Transverse colon (tissue), 3 donors: ENCODE data around the gene RCL1.
"Not testable (repeated sequence)": the region's sequence is repeated elsewhere in the genome, so short reads cannot be mapped to it uniquely, and the experiment has no call there.

ENCODE experiments used
- POLR2A ChIP-seq: fragments of 450-650 bp; IDR thresholded peaks from one replicate; pipeline ENCODE4 v1.6.1; 2016; ENCODE audit warnings: antibody characterized with exemption, mild to moderate bottlenecking, moderate library complexity
- TF ChIP-seq, protein P1 (sequence below), 5 experiments: fragments of 200-600 bp in 3 of 5; fragments of 450-650 bp in 2 of 5; sonication (generic) in 3 of 5; IDR thresholded peaks; 1 replicate in 2 of 5; 2 replicates in 3 of 5; pipeline ENCODE4 v1.5.1; 2016 to 2017; ENCODE audit warnings: antibody characterized with exemption in 5 of 5, inconsistent platforms in 3 of 5, mild to moderate bottlenecking in 2 of 5, moderate library complexity in 1 of 5

DNA sequence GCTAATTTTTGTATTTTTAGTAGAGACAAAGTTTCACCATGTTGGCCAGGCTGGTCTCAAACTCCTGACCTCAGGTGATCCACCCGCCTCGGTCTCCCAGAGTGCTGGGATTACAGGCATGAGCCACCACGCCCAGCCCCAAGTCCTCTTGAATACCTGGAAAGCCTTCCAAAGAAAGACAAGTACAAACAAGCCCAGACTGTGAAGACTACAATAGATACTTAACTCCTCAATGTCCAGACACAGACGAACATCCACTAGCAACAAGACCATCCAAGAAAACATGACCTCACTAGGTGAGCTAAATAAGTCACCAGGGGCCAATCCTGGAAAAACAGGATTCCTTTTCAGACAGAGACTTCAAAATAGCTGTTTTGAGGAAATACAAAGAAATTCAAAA, 9.6 kb upstream of the RCL1 start:
- TF ChIP-seq, protein P1, sequence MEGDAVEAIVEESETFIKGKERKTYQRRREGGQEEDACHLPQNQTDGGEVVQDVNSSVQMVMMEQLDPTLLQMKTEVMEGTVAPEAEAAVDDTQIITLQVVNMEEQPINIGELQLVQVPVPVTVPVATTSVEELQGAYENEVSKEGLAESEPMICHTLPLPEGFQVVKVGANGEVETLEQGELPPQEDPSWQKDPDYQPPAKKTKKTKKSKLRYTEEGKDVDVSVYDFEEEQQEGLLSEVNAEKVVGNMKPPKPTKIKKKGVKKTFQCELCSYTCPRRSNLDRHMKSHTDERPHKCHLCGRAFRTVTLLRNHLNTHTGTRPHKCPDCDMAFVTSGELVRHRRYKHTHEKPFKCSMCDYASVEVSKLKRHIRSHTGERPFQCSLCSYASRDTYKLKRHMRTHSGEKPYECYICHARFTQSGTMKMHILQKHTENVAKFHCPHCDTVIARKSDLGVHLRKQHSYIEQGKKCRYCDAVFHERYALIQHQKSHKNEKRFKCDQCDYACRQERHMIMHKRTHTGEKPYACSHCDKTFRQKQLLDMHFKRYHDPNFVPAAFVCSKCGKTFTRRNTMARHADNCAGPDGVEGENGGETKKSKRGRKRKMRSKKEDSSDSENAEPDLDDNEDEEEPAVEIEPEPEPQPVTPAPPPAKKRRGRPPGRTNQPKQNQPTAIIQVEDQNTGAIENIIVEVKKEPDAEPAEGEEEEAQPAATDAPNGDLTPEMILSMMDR (IDR thresholded peaks at IDR 0.05), result not testable (repeated sequence)
- TF ChIP-seq POLR2A, result not testable (repeated sequence)
